ENCODE measurements around the gene PLEKHA1.

DNA sequence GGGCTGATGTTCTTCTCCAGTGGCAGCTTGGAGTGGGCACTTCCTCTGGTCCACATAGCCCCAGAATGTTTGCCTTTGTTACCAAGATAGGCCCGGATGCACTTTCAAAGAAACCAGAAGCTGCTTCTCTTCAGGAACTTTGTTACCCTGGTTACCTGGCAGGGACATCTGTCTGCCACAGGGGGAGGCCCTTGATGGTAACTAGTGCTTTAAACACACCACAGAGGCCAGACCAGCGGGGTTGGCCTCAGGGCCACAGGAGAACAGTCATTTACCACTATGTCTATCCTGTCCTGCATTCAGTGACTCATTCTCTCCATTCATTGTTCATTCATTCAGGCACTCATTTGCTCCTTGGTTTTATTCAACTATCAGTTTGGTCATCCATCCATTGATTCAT lies 11.9 kb upstream of the PLEKHA1 start:
- TF ChIP-seq SUZ12 (IDR thresholded peaks at IDR 0.05) (no peak), FOXM1 (IDR thresholded peaks at IDR 0.05; ENCODE audit: borderline replicate concordance) (no peak), ELF4 (IDR thresholded peaks at IDR 0.05) (no peak), TARDBP (IDR thresholded peaks at IDR 0.05) (no peak), ZNF384 (IDR thresholded peaks at IDR 0.05) (no peak), LEF1 (IDR thresholded peaks at IDR 0.05; ENCODE audit: borderline replicate concordance) (no peak), NFRKB (IDR thresholded peaks at IDR 0.05) (no peak), L3MBTL2 (conservative IDR thresholded peaks at IDR 0.05) (no peak), SP1 (IDR thresholded peaks at IDR 0.05) (no peak), HDGF (IDR thresholded peaks at IDR 0.05; ENCODE audit: borderline replicate concordance) (no peak), BHLHE40 (IDR thresholded peaks at IDR 0.05; ENCODE audit: borderline replicate concordance) (no peak), FOXA1 (IDR thresholded peaks at IDR 0.05) (no peak)
- TF ChIP-seq, protein P1, sequence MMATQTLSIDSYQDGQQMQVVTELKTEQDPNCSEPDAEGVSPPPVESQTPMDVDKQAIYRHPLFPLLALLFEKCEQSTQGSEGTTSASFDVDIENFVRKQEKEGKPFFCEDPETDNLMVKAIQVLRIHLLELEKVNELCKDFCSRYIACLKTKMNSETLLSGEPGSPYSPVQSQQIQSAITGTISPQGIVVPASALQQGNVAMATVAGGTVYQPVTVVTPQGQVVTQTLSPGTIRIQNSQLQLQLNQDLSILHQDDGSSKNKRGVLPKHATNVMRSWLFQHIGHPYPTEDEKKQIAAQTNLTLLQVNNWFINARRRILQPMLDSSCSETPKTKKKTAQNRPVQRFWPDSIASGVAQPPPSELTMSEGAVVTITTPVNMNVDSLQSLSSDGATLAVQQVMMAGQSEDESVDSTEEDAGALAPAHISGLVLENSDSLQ (IDR thresholded peaks at IDR 0.05) = no peak
